Spinal cord (tissue), 10 donors: ENCODE results near the gene PEPD. TPM values are rescaled to one million over a fixed set of nuclear protein-coding genes. Genes with fewer than 3 reads are reported as not detected.

Experiments
- DNase-seq, 6 donors: peaks; one replicate each; pipeline versions ENCODE4 v3.0.0 to v3.0.0-alpha.2; 2013 to 2015; ENCODE audit warnings: low spot score in 6 of 6, low read depth in 4 of 6
- H3K27ac ChIP-seq: one replicate; pipeline ENCODE4 v1.5.1; 2013; ENCODE audit warnings: low read depth, low read length, control low read depth
- H3K27me3 ChIP-seq: one replicate; pipeline ENCODE4 v1.6.1; 2013; ENCODE audit warnings: low read length; ENCODE audit not compliant: control insufficient read depth, insufficient read depth
- H3K36me3 ChIP-seq: one replicate; pipeline ENCODE4 v1.6.1; 2013; ENCODE audit warnings: low read length; ENCODE audit not compliant: control insufficient read depth, insufficient read depth
- H3K4me1 ChIP-seq: one replicate; pipeline ENCODE4 v1.6.1; 2013; ENCODE audit warnings: low read length; ENCODE audit not compliant: control insufficient read depth, insufficient read depth
- H3K4me3 ChIP-seq: one replicate; pipeline ENCODE4 v1.5.1; 2013; ENCODE audit warnings: low read depth, low read length, control low read depth
- H3K9me3 ChIP-seq: one replicate; pipeline ENCODE4 v1.6.1; 2013; ENCODE audit warnings: low read length; ENCODE audit not compliant: control insufficient read depth, insufficient read depth
- WGBS: methylation state at CpG from one replicate; pipeline ENCODE4 v1.1.5; 2013; ENCODE audit warnings: missing lambda C conversion rate; ENCODE audit not compliant: insufficient coverage; 5-methylcytosine and 5-hydroxymethylcytosine counted together
- polyA plus RNA-seq, 2 donors: library from polyadenylated mRNA; unstranded; fragments of 120-200 nt; gene quantifications; one replicate each; pipeline ENCODE4 v1.2.1, GENCODE V29; 2013; ENCODE audit not compliant: insufficient read length in 2 of 2
- total RNA-seq, 2 donors: library from RNA; depleted of rRNA in 1 of 2; stranded (reverse); fragments of 120-200 nt in 1 of 2; fragments of >200 nt in 1 of 2; gene quantifications; one replicate each; pipeline versions ENCODE4 v1.2.3 to v1.2.4, GENCODE V29; 2013 to 2014
- donor health status: healthy.

The PEPD gene
- total and polyA plus RNA-seq, 4 donors: 30.0 to 62.6 (median 48.6) TPM

DNA sequence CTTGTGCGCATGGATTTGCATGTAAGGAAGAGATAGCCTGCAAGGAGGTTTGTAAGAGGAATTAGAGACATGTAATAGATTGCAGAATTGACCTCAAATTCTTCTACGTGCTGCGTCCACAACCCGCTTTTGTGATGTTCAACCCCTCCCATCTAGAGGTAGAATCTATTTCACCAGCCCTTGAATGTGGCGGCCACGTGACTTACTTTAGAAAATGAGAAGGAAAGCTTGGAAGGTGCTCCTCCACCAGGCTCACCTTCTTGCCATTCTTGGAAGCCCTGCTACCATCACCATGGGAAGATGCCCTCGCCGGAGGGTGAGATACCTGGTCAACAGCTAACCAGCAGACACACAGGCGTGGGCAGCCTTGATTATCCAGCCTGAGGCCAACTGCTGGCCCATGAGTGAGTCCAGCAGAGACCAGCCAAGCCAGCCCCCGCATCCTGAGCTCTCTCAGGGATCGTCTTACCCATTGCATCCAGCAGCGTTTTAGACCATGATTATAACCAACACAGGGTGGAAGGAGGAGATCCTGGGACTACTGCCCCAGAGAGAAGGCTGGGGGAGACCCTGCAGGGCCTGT, 7.6 kb upstream of the PEPD start:
- peaks cover 20% of the 10 kb centered on the region for H3K4me1 ChIP-seq
- WGBS: 78% methylated on average over 5 of the region's 12 CpGs
- no peak overlapping the region for H3K4me3 ChIP-seq
- no peaks in the 10 kb centered on the region for H3K27me3 ChIP-seq
- H3K36me3 ChIP-seq: no peaks in the 10 kb centered on the region
- no peak overlapping the region for H3K27ac ChIP-seq
- DNase-seq: no peak
- no peaks in the 10 kb centered on the region for H3K9me3 ChIP-seq

- no peak overlapping the region for H3K4me3 ChIP-seq
- WGBS: 63% methylated on average over 1 of the region's 2 CpGs
- no peaks in the 10 kb centered on the region for H3K9me3 ChIP-seq
- peaks cover 22% of the 10 kb centered on the region for H3K4me1 ChIP-seq
- no peaks in the 10 kb centered on the region for H3K36me3 ChIP-seq
- no peak for DNase-seq
- H3K27ac ChIP-seq: no peak overlapping the region
- no peaks in the 10 kb centered on the region for H3K27me3 ChIP-seq
Observed at GRCh38 chr19:33528404-33528803, 6.8 kb upstream of the PEPD start.

GRCh38 chr19:33527125-33527524, 5.5 kb upstream of the PEPD start:
- DNase-seq: no peak
- no peaks in the 10 kb centered on the region for H3K27me3 ChIP-seq
- H3K4me1 ChIP-seq: peaks cover 21% of the 10 kb centered on the region
- no peaks in the 10 kb centered on the region for H3K9me3 ChIP-seq
- H3K4me3 ChIP-seq: no peak overlapping the region
- no peak overlapping the region for H3K27ac ChIP-seq
- 83% methylated on average over 1 of the region's 2 CpGs for WGBS
- no peaks in the 10 kb centered on the region for H3K36me3 ChIP-seq

DNA sequence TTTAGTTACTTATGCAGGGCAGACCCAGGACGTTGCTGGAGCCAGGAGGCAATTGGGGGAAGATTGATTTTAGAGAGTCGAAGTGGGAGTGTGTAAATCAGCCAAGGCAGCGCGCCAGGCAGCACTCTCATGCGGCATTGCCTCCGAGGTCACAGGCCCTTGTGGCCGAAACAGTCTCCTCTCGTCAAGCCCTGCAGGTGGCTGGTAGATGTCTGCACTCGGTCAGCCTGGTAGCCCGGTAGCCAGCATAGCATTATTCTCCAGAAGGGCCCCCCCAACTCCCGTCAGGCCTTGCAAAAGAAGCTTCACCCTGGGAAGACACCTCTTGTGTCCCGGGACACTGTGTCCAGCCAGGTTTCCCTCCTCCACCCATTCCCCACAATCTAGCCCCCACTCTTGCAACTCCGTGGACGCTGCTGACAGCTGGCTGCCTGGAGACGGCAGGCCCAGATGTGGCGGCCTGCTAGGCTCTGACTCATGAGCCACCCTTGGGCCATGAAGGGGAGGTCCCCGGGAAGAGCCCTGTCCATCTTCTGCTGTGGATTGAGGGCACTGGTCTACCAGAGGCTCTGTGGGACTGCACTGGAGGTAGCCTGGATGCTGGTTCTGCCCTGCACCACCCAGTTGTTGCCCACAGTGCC, 2.6 kb upstream of the PEPD start:
- peak in 1 of 6 donors; percentile 49 for DNase-seq
- H3K36me3 ChIP-seq: no peaks in the 10 kb centered on the region
- WGBS: 49% methylated on average over 17 of the region's 17 CpGs
- no peaks in the 10 kb centered on the region for H3K27me3 ChIP-seq
- no peaks in the 10 kb centered on the region for H3K9me3 ChIP-seq
- H3K4me1 ChIP-seq: peaks cover 33% of the 10 kb centered on the region
- H3K27ac ChIP-seq: no peak overlapping the region
- H3K4me3 ChIP-seq: no peak overlapping the region

- Histone ChIP-seq H3K4me3 (no peak overlapping the region), H3K27ac (no peak overlapping the region), H3K27me3 (no peaks in the 10 kb centered on the region), H3K36me3 (no peaks in the 10 kb centered on the region), H3K4me1 (peaks cover 33% of the 10 kb centered on the region), H3K9me3 (no peaks in the 10 kb centered on the region)
- DNase-seq: no peak
- WGBS: no CpG with 5 or more reads among the region's 2 CpGs
Observed at GRCh38 chr19:33523167-33523566, 1.6 kb upstream of the PEPD start.

GRCh38 chr19:33522371-33522662, 726 bp upstream of the PEPD start:
- no peaks in the 10 kb centered on the region for H3K27me3 ChIP-seq
- H3K4me3 ChIP-seq: peak overlapping the region; percentile 56
- 80% methylated on average over 5 of the region's 5 CpGs for WGBS
- H3K27ac ChIP-seq: no peak overlapping the region
- H3K4me1 ChIP-seq: peaks cover 33% of the 10 kb centered on the region
- H3K9me3 ChIP-seq: no peaks in the 10 kb centered on the region
- H3K36me3 ChIP-seq: peaks cover 4% of the 10 kb centered on the region
- no peak for DNase-seq

DNA sequence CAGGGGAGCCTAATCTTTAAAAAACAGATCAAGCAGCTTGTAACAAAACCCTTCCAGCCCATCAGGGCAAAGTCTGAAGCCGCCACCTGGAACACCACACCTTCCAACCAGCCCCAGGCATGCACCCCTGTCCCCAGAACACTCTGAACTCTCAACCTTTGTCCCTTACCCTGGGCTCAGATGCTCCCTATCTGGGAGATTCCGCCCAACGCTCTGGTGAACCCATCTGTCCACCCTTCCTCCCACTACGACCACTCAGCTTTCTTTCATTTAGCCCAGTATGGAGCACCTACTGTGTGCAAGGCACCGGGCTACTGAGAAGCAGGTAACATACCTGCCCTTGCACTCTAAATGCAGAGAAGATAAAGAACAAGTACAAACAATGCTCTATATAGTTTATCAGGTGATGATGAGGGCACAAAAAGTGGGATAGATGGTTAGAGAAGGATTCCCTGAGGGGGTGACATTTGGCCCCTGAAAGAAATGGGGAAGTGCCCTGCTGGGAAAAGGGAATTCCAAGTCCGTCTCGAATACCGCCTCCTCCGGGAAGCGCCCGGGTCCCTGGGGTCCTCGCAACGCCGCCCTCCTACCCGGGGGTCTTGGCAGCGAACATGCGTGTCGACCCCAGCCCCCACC, 629 bp downstream of the PEPD start:
- DNase-seq: no peak
- WGBS: 7% methylated on average over 17 of the region's 18 CpGs
- H3K36me3 ChIP-seq: peaks cover 4% of the 10 kb centered on the region
- H3K4me3 ChIP-seq: peak overlapping the region; percentile 56
- H3K4me1 ChIP-seq: peaks cover 33% of the 10 kb centered on the region
- H3K9me3 ChIP-seq: no peaks in the 10 kb centered on the region
- no peaks in the 10 kb centered on the region for H3K27me3 ChIP-seq
- no peak overlapping the region for H3K27ac ChIP-seq

DNA sequence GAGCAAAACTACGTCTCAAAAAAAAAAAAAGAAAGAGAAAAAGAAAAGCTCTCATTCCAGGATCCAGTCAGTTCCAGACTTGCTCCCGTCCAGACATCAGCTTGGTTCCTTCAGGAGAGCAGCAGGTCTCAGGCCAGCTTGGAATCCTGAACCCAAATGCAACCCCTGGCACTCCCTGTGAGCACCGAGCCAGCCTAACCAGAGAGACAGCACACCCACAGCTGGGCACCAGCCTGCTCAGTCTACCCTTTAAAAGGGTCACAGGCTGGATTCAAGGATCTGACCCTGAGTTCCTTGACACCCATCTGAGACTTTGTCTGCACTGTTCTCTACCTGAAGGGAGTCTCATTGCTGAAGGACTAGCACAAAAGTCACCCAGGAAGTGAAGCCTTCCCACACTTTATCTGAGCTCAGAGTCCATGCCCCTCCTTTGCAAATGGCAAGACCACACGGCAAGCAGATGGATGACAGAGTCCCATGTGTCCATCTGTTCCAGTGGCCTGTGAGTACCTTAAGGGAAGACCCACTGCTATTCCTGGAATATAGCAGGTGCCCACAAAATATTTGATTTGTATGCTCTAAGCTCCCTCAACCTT, 1.4 kb downstream of the PEPD start:
- Histone ChIP-seq H3K27ac (no peak overlapping the region), H3K9me3 (no peaks in the 10 kb centered on the region), H3K4me1 (peaks cover 32% of the 10 kb centered on the region), H3K36me3 (peaks cover 4% of the 10 kb centered on the region), H3K27me3 (no peaks in the 10 kb centered on the region), H3K4me3 (no peak overlapping the region)
- no peak for DNase-seq
- 84% methylated on average over 3 of the region's 4 CpGs for WGBS

DNA sequence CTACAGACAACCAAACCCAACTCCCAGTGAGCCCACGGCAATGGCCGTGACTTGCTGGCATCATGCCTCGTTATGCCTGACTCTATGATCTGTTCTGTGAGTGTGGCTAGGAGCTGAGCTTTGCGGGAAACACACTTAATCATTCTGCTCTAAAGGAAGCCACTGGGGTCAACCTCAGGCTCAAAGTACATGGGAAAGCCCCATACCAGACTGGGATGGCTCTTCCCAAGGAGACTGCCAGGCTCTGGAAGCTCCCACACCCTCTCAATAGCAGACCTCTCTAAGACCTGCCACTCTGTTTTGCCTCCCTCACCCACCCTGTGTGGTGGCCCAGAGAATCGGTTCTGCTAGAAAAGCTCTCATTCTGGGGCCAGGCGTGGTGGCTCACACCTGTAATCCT, 2.2 kb downstream of the PEPD start:
- no peaks in the 10 kb centered on the region for H3K9me3 ChIP-seq
- no peaks in the 10 kb centered on the region for H3K27me3 ChIP-seq
- WGBS: 79% methylated on average over 3 of the region's 6 CpGs
- H3K4me3 ChIP-seq: no peak overlapping the region
- H3K36me3 ChIP-seq: peaks cover 4% of the 10 kb centered on the region
- H3K4me1 ChIP-seq: peaks cover 25% of the 10 kb centered on the region
- no peak overlapping the region for H3K27ac ChIP-seq
- DNase-seq: no peak

DNA sequence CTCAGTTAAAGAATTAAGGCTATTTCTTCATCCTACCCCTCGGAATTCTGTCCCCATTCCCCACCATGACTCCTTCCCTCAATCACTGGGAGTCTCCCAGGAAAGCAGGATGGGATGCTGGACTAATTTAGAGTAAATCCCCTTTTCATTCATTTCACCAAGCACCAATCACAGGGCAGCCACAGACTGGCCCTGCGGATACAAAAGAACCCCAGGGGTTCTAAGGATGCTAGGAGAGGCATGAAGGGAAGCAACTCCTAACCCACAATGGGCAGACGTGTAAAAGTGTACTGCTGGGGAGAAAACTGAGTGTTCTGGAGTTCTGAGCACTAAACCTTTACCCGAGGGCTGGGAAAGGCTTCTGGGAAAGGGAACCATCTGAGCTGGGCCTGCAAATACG, 3.0 kb downstream of the PEPD start:
- no peak overlapping the region for H3K4me3 ChIP-seq
- H3K36me3 ChIP-seq: peaks cover 6% of the 10 kb centered on the region
- H3K4me1 ChIP-seq: peaks cover 19% of the 10 kb centered on the region
- no peak overlapping the region for H3K27ac ChIP-seq
- 76% methylated on average over 3 of the region's 5 CpGs for WGBS
- no peaks in the 10 kb centered on the region for H3K27me3 ChIP-seq
- DNase-seq: no peak
- H3K9me3 ChIP-seq: no peaks in the 10 kb centered on the region
